Breast epithelium (tissue), 3 donors: Measurements from ENCODE around the gene LRRC9.

Experiments
- CTCF ChIP-seq, 3 donors: fragments of 450-650 bp; IDR thresholded peaks; one replicate each; pipeline ENCODE4 v1.5.1; 2016 to 2017; ENCODE audit warnings: antibody characterized with exemption in 3 of 3, mild to moderate bottlenecking in 3 of 3, moderate library complexity in 3 of 3
- POLR2AphosphoS5 ChIP-seq, 3 donors: sonication (generic); formaldehyde crosslinking; IDR thresholded peaks; one replicate each; pipeline ENCODE4 v1.6.1; 2017; ENCODE audit warnings: antibody characterized with exemption in 3 of 3

- TF ChIP-seq POLR2AphosphoS5 (IDR thresholded peaks at IDR 0.05), result no peak
- no peak for TF ChIP-seq CTCF (IDR thresholded peaks at IDR 0.05)
Observed at GRCh38 chr14:60094306-60094897, 174.5 kb downstream of the LRRC9 start.
